C4-2B (cell line): ENCODE results near the gene MLXIPL.

Source experiments
- CTCF ChIP-seq: fragments of 450-650 bp; conservative IDR thresholded peaks from 2 replicates; pipeline ENCODE4 v1.5.1; 2017; ENCODE audit warnings: mild to moderate bottlenecking
- ZFX ChIP-seq: fragments of 450-650 bp; IDR thresholded peaks from 2 replicates; pipeline ENCODE4 v1.6.1; 2017

GRCh38 chr7:73622527-73622908 is 1.8 kb downstream of the MLXIPL start:
- TF ChIP-seq CTCF (no peak), ZFX (no peak)
